ENCODE measurements around the gene KBTBD4. TPM values are rescaled to one million over a fixed set of nuclear protein-coding genes. Genes with fewer than 3 reads are reported as not detected.

Gene KBTBD4
- total RNA-seq, 1 donor from 2014 or later = 12.9 TPM

DNA sequence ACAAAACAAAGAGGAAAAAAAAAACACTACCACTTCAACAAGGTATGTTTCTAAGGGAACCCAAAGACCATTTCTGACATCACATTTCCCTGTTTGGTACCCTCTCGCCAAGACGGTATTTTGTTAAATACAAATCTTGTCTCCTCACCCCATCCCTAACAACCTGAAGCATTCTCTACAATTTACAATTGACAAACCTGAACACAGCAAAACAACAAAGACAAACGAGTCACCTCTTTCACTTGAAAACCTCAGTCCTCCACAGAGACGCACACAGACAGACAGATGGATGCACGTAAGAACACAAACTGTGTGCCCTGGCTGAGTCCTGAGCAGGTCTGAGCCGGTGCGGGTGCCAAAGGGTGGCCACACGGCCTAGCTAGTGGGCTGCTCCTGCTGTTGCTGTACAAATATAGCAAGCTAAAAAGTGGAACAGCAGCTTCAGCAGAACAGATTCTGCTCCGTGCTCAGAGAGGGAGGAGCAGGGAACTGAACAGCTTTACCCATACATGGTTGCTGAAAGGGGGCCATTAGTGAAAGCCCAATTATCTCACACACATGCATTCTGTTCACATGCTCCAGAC lies 54.4 kb downstream of the KBTBD4 start:
- no peak for DNase-seq (ENCODE audit: low spot score)
- no peaks in the 10 kb centered on the region for H3K27me3 Mint-ChIP-seq (ENCODE audit: low read depth)
- H3K36me3 Mint-ChIP-seq (ENCODE audit: low read depth) = no peaks in the 10 kb centered on the region
- peaks cover 60% of the 10 kb centered on the region for H3K4me1 Mint-ChIP-seq (ENCODE audit: low read depth)
- H3K4me3 Mint-ChIP-seq (ENCODE audit: unreplicated experiment) = peak overlapping the region; percentile 62
- H3K9me3 Mint-ChIP-seq (ENCODE audit: low read depth) = no peaks in the 10 kb centered on the region
- H3K27ac Mint-ChIP-seq (ENCODE audit: unreplicated experiment) = peak overlapping the region; percentile 99
- no peak for TF ChIP-seq CTCF (IDR thresholded peaks at IDR 0.05)

DNA sequence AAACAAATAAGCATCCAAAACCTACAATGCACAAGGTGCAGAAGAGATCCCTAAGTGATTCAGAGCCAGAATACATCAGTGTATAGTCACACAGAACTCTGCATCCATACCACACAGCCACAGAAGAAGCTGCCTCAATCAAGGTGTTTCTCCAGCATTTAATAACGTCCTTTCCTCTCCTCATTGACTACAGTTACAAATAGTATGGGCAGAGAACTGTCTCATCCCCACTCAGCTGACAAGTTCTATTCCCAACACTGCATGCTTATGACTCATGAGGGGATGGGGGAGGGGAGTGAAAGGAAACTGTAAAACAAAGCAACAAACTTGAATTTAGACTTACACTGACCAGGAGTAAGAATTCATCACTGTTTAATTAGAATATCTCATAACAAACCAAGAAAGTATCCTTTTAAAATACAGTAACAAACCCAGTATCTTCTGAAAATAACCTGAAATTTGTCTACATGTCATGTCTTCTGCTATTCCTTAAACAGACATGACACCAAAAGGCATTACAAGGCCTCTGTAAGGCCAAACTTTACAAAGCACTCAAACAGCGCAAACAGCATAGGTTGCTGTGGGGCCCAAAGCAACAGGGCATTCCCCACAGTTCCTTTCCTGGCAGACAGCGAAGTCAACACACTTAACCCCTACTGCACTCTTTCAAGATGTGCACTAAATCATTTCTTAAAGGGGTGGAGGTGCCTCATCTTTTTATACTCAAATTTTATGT lies 55.1 kb downstream of the KBTBD4 start:
- DNase-seq (ENCODE audit: low spot score) = no peak
- Mint-ChIP-seq H3K27me3 (ENCODE audit: low read depth) (no peaks in the 10 kb centered on the region), H3K36me3 (ENCODE audit: low read depth) (no peaks in the 10 kb centered on the region), H3K27ac (ENCODE audit: unreplicated experiment) (peak overlapping the region; percentile 99), H3K4me1 (ENCODE audit: low read depth) (peaks cover 67% of the 10 kb centered on the region), H3K9me3 (ENCODE audit: low read depth) (no peaks in the 10 kb centered on the region), H3K4me3 (ENCODE audit: unreplicated experiment) (peak overlapping the region; percentile 62)
- no peak for TF ChIP-seq CTCF (IDR thresholded peaks at IDR 0.05)

Other genes with a start within 250 kb of the KBTBD4 start
- gene MYBPC3, start 226.3 kb downstream of the KBTBD4 start, total RNA-seq = not detected in 3 replicates
- gene SPI1, start 200.4 kb downstream of the KBTBD4 start, total RNA-seq = not detected in 3 replicates
- gene SLC39A13, start 170.4 kb downstream of the KBTBD4 start, total RNA-seq = 113 to 124 TPM (median 120 TPM) in 3 replicates
- 100 to 139 TPM (median 108 TPM) in 3 replicates for gene PSMC3, start 152.5 kb downstream of the KBTBD4 start, total RNA-seq
- 0.33 to 0.35 TPM (median 0.34 TPM) in 3 replicates for gene RAPSN, start 129.8 kb downstream of the KBTBD4 start, total RNA-seq
- gene CELF1, start 25.8 kb downstream of the KBTBD4 start, total RNA-seq = 82.2 to 90.2 TPM (median 87.7 TPM) in 3 replicates
- 40.4 to 48.8 TPM (median 43.5 TPM) in 3 replicates for gene PTPMT1, start 13.4 kb downstream of the KBTBD4 start, total RNA-seq
- 63.6 to 102 TPM (median 70.3 TPM) in 3 replicates for gene NDUFS3, start 104 bp upstream of the KBTBD4 start, total RNA-seq
- not detected in 3 replicates for gene FAM180B, start 7.7 kb upstream of the KBTBD4 start, total RNA-seq
- 0.40 to 0.41 TPM in 2 of 3 replicates, not detected in the other for gene C1QTNF4, start 15.4 kb upstream of the KBTBD4 start, total RNA-seq
- 94.3 to 107 TPM (median 99.7 TPM) in 3 replicates for gene MTCH2, start 63.6 kb upstream of the KBTBD4 start, total RNA-seq
- 0.18 to 0.58 TPM (median 0.40 TPM) in 3 replicates for gene AGBL2, start 136.4 kb upstream of the KBTBD4 start, total RNA-seq
- 52.7 to 70.6 TPM (median 56.3 TPM) in 3 replicates for gene FNBP4, start 188.4 kb upstream of the KBTBD4 start, total RNA-seq

All from chondrocyte (in vitro differentiated cells).